Measurements from ENCODE around the gene NFX1.

- TF ChIP-seq CTCF (conservative IDR thresholded peaks at IDR 0.05; ENCODE audit: low read depth, low read length): no peak
- TF ChIP-seq EZH2phosphoT487 (IDR thresholded peaks at IDR 0.05; ENCODE audit: borderline replicate concordance, low read length): no peak
Observed at GRCh38 chr9:33393581-33393980, 103.3 kb downstream of the NFX1 start.
